ENCODE data around the gene SSUH2.

DNA sequence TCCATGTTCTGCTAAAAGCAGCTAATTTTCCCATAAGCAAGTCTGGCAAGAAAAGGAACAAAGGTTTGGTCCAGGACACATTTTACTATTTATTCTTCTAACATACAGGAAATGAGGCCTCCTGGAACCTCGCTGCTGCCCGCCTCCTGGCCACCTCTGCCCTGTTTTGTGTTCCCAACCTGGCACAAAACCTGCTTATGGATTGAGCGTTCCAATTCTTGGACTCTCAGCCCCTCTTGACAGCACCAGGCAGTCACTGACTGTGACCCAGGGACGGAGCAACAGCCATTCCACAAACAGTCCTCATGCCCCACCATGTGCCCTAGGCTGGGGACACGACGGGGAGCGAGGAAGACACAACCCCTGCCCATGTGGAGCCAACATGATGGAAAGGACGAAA, 11.6 kb upstream of the SSUH2 start:
- TF ChIP-seq, protein P1, sequence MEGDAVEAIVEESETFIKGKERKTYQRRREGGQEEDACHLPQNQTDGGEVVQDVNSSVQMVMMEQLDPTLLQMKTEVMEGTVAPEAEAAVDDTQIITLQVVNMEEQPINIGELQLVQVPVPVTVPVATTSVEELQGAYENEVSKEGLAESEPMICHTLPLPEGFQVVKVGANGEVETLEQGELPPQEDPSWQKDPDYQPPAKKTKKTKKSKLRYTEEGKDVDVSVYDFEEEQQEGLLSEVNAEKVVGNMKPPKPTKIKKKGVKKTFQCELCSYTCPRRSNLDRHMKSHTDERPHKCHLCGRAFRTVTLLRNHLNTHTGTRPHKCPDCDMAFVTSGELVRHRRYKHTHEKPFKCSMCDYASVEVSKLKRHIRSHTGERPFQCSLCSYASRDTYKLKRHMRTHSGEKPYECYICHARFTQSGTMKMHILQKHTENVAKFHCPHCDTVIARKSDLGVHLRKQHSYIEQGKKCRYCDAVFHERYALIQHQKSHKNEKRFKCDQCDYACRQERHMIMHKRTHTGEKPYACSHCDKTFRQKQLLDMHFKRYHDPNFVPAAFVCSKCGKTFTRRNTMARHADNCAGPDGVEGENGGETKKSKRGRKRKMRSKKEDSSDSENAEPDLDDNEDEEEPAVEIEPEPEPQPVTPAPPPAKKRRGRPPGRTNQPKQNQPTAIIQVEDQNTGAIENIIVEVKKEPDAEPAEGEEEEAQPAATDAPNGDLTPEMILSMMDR (IDR thresholded peaks at IDR 0.05) = no peak
- no peak for TF ChIP-seq POLR2A (IDR thresholded peaks at IDR 0.05)

All from esophagus squamous epithelium (tissue), 4 donors.